ENCODE results near the gene EVI5L. TPM values are rescaled to one million over a fixed set of nuclear protein-coding genes. Genes with fewer than 3 reads are reported as not detected.

The EVI5L gene
- total RNA-seq, 4 donors from 2014 or later = 6.9 to 10.8 (median 7.9) TPM

GRCh38 chr19:7904074-7905020 is 74.3 kb downstream of the EVI5L start:
- TF ChIP-seq CTCF (IDR thresholded peaks at IDR 0.05) = no peak
- no peak for DNase-seq (ENCODE audit: low spot score)

GRCh38 chr19:7905268-7905667 is 75.2 kb downstream of the EVI5L start:
- DNase-seq (ENCODE audit: low spot score) (no peak), ATAC-seq (ENCODE audit: low FRiP score) (no peak)
- no peak for TF ChIP-seq CTCF (IDR thresholded peaks at IDR 0.05)

More at GRCh38 chr19:7904074-7905020, 74.3 kb downstream of the EVI5L start:
- peak; percentile 5 for ATAC-seq (ENCODE audit: low FRiP score)

- ATAC-seq (ENCODE audit: low FRiP score) = no peak
- TF ChIP-seq CTCF (IDR thresholded peaks at IDR 0.05) = no peak
- no peak for DNase-seq (ENCODE audit: low spot score)
These were observed 75.8 kb downstream of the EVI5L start for GRCh38 chr19:7905859-7906258.

GRCh38 chr19:7907122-7907521 is 77.1 kb downstream of the EVI5L start:
- no peak for DNase-seq (ENCODE audit: low spot score)
- no peak for TF ChIP-seq CTCF (IDR thresholded peaks at IDR 0.05)

GRCh38 chr19:7907544-7907943 is 77.5 kb downstream of the EVI5L start:
- DNase-seq (ENCODE audit: low spot score) (no peak), ATAC-seq (ENCODE audit: low FRiP score) (no peak)
- no peak for TF ChIP-seq CTCF (IDR thresholded peaks at IDR 0.05)

More at GRCh38 chr19:7907122-7907521, 77.1 kb downstream of the EVI5L start:
- ATAC-seq (ENCODE audit: low FRiP score) = no peak

- DNase-seq (ENCODE audit: low spot score) = no peak
- no peak for ATAC-seq (ENCODE audit: low FRiP score)
- no peak for TF ChIP-seq CTCF (IDR thresholded peaks at IDR 0.05)
These were observed 78.2 kb downstream of the EVI5L start for GRCh38 chr19:7908078-7908699.

All from omental fat pad (tissue), 4 donors.